Measurements from ENCODE around the gene TPM1.
"Not testable (repeated sequence)": the region's sequence is repeated elsewhere in the genome, so short reads cannot be mapped to it uniquely, and the experiment has no call there.

Gene TPM1

GRCh38 chr15:63099581-63099980, 57.0 kb downstream of the TPM1 start:
- not testable (repeated sequence) for DNase-seq

- DNase-seq, result no peak
Measured at GRCh38 chr15:63103416-63103815, 60.9 kb downstream of the TPM1 start.

- peak; percentile 61 for DNase-seq
Measured at GRCh38 chr15:63104727-63105126, 62.2 kb downstream of the TPM1 start.

- DNase-seq, result not testable (repeated sequence)
Measured at GRCh38 chr15:63105354-63105753, 62.8 kb downstream of the TPM1 start.

GRCh38 chr15:63107895-63108546, 65.5 kb downstream of the TPM1 start:
- no peak for DNase-seq

- DNase-seq, result no peak
Measured at GRCh38 chr15:63109498-63109897, 67.0 kb downstream of the TPM1 start.

GRCh38 chr15:63109920-63110319, 67.4 kb downstream of the TPM1 start:
- peak; percentile 45 for DNase-seq

GRCh38 chr15:63110428-63111026, 68.0 kb downstream of the TPM1 start:
- no peak for DNase-seq

- DNase-seq, result peak; percentile 37
Measured at GRCh38 chr15:63111481-63111880, 68.9 kb downstream of the TPM1 start.

- no peak for DNase-seq
Measured at GRCh38 chr15:63112871-63113270, 70.3 kb downstream of the TPM1 start.

GRCh38 chr15:63114465-63114864, 71.9 kb downstream of the TPM1 start:
- DNase-seq, result no peak
